ENCODE data around the gene CYP2B6.

The CYP2B6 gene

DNA sequence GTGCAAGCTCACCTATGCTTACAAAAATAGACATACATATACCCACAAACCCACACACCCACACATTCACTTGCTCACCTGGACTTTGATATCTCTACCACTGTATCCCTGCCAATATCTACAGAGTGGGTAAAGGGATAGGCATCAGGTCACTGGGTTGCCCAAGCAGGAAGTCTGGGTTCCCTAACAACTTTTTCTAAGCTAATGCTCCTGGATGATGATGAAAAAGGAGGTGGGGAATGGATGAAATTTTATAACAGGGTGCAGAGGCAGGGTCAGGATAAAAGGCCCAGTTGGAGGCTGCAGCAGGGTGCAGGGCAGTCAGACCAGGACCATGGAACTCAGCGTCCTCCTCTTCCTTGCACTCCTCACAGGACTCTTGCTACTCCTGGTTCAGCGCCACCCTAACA is at the start of gene CYP2B6:
Gene CYP2B6 (plus strand): TSS at position 311 of the 410 bp plus-strand sequence. CDS start 24 bp downstream, at position 335.
- H3K4me3 ChIP-seq (ENCODE audit: low read depth, low read length) = no peak within 1 kb of the TSS
- H3K79me2 ChIP-seq (ENCODE audit: control insufficient read depth, insufficient read depth, low read length, unreplicated experiment) = no peaks in the 10 kb centered on the region
- no peak within 1 kb of the TSS for H3K27ac ChIP-seq (ENCODE audit: low read depth, low read length)
- no peaks in the 10 kb centered on the region for H3K4me1 ChIP-seq (ENCODE audit: control insufficient read depth, insufficient read depth, low read length, unreplicated experiment)
- H2AFZ ChIP-seq (ENCODE audit: low read length, unreplicated experiment) = no peak within 1 kb of the TSS
- peaks cover 38% of the 10 kb centered on the region for H3K27me3 ChIP-seq (ENCODE audit: insufficient read depth, low read length)
- no peaks in the 10 kb centered on the region for H3K36me3 ChIP-seq (ENCODE audit: insufficient read depth, low read length)

DNA sequence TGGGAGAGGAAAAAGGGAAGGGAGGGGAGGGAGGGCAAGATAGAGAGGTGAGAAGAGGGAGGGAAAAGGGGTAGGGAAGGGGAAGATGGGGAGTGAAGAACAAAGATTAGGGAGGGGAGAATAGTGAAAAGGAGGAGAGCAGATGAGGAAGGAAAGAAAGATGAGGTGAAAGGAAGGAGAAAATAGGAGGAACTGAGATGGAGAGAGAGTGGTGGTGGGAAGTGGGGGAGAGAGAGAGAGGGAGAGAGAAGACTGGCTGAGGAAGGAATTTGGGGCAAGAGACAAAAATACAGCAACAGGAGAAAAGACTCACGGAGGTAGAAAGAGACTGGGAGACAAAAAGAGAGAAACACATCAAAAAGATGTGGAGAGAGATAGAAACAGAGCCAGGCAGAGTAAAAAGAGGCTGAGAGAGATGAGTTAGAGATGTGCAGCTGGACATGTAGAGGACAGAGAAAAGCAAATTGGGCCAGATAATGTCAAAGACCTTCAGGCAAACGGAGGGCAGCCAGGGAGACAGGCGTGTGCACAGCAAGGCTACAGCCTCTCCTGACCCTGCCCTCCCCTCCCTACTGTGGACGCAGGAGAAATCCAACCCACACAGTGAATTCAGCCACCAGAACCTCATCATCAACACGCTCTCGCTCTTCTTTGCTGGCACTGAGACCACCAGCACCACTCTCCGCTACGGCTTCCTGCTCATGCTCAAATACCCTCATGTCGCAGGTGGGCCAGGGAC is 49.4 kb upstream of the CYP2B6 start:
- Histone ChIP-seq H3K4me3 (ENCODE audit: low read depth, low read length) (no peak overlapping the region), H3K79me2 (ENCODE audit: control insufficient read depth, insufficient read depth, low read length, unreplicated experiment) (no peaks in the 10 kb centered on the region), H3K27ac (ENCODE audit: low read depth, low read length) (peak overlapping the region; percentile 23; the same call in 1 of the 2 replicates), H3K36me3 (ENCODE audit: insufficient read depth, low read length) (no peaks in the 10 kb centered on the region), H2AFZ (ENCODE audit: low read length, unreplicated experiment) (no peak overlapping the region), H3K4me1 (ENCODE audit: control insufficient read depth, insufficient read depth, low read length, unreplicated experiment) (peaks cover 4% of the 10 kb centered on the region), H3K27me3 (ENCODE audit: insufficient read depth, low read length) (no peaks in the 10 kb centered on the region)

- Histone ChIP-seq H3K4me3 (ENCODE audit: low read depth, low read length) (no peak overlapping the region), H3K27me3 (ENCODE audit: insufficient read depth, low read length) (0 out of 2 replicates have a peak, but pooled peaks cover 3% of the 10 kb centered on the region), H3K36me3 (ENCODE audit: insufficient read depth, low read length) (no peaks in the 10 kb centered on the region), H3K4me1 (ENCODE audit: control insufficient read depth, insufficient read depth, low read length, unreplicated experiment) (peaks cover 4% of the 10 kb centered on the region), H3K27ac (ENCODE audit: low read depth, low read length) (no peak overlapping the region), H3K79me2 (ENCODE audit: control insufficient read depth, insufficient read depth, low read length, unreplicated experiment) (no peaks in the 10 kb centered on the region), H2AFZ (ENCODE audit: low read length, unreplicated experiment) (no peak overlapping the region)
These were observed 45.4 kb upstream of the CYP2B6 start for GRCh38 chr19:40945645-40946044.

DNA sequence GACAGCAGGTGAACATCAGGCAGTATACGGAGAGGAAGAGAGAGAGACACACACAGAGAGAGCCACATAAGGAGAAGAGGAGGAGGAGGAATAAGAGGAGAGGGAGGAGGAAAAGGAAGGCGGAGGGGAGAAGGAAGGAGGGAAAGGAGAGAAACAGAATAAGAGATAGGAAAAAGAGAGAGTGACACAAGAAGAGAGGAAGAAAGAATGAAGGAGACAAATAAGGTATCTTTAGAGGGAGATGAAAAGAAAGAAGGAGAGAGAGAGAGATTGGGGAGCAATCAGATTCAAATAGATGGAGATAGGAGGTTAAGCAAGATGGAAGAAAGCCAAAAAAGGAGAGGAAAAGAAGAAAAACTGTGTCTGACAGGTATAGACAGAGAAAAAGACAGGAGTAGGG is 44.0 kb upstream of the CYP2B6 start:
- no peak overlapping the region for H2AFZ ChIP-seq (ENCODE audit: low read length, unreplicated experiment)
- H3K79me2 ChIP-seq (ENCODE audit: control insufficient read depth, insufficient read depth, low read length, unreplicated experiment) = no peaks in the 10 kb centered on the region
- H3K27me3 ChIP-seq (ENCODE audit: insufficient read depth, low read length) = 0 out of 2 replicates have a peak, but pooled peaks cover 3% of the 10 kb centered on the region
- H3K27ac ChIP-seq (ENCODE audit: low read depth, low read length) = no peak overlapping the region
- no peak overlapping the region for H3K4me3 ChIP-seq (ENCODE audit: low read depth, low read length)
- H3K4me1 ChIP-seq (ENCODE audit: control insufficient read depth, insufficient read depth, low read length, unreplicated experiment) = peaks cover 4% of the 10 kb centered on the region
- no peaks in the 10 kb centered on the region for H3K36me3 ChIP-seq (ENCODE audit: insufficient read depth, low read length)

DNA sequence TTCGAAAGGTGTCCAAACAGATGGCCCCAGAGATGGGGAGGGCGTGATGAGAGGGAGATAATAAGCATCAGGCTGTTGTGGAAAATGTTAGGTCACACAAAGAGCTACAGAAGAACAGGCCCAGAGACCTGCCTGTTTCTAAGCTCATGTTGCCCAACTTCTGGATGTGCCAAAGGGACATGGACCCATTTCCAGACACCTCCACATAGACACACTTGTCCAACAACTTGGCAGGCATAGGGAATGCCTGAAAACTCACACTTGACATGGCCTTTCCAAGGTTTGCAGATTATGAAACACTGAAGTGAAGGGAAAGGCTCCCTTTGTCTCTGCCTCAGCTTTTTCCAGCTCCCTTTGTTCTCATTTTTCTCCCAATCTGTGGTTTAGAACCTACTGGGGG is 43.5 kb upstream of the CYP2B6 start:
- Histone ChIP-seq H3K27me3 (ENCODE audit: insufficient read depth, low read length) (0 out of 2 replicates have a peak, but pooled peaks cover 3% of the 10 kb centered on the region), H3K27ac (ENCODE audit: low read depth, low read length) (no peak overlapping the region), H3K36me3 (ENCODE audit: insufficient read depth, low read length) (no peaks in the 10 kb centered on the region), H3K79me2 (ENCODE audit: control insufficient read depth, insufficient read depth, low read length, unreplicated experiment) (no peaks in the 10 kb centered on the region), H3K4me3 (ENCODE audit: low read depth, low read length) (no peak overlapping the region), H2AFZ (ENCODE audit: low read length, unreplicated experiment) (no peak overlapping the region), H3K4me1 (ENCODE audit: control insufficient read depth, insufficient read depth, low read length, unreplicated experiment) (peaks cover 2% of the 10 kb centered on the region)

GRCh38 chr19:40948580-40949299 is 42.3 kb upstream of the CYP2B6 start:
- no peak overlapping the region for H2AFZ ChIP-seq (ENCODE audit: low read length, unreplicated experiment)
- H3K79me2 ChIP-seq (ENCODE audit: control insufficient read depth, insufficient read depth, low read length, unreplicated experiment) = no peaks in the 10 kb centered on the region
- H3K4me1 ChIP-seq (ENCODE audit: control insufficient read depth, insufficient read depth, low read length, unreplicated experiment) = no peaks in the 10 kb centered on the region
- H3K27ac ChIP-seq (ENCODE audit: low read depth, low read length) = no peak overlapping the region
- no peaks in the 10 kb centered on the region for H3K36me3 ChIP-seq (ENCODE audit: insufficient read depth, low read length)
- no peak overlapping the region for H3K4me3 ChIP-seq (ENCODE audit: low read depth, low read length)
- H3K27me3 ChIP-seq (ENCODE audit: insufficient read depth, low read length) = 0 out of 2 replicates have a peak, but pooled peaks cover 3% of the 10 kb centered on the region

DNA sequence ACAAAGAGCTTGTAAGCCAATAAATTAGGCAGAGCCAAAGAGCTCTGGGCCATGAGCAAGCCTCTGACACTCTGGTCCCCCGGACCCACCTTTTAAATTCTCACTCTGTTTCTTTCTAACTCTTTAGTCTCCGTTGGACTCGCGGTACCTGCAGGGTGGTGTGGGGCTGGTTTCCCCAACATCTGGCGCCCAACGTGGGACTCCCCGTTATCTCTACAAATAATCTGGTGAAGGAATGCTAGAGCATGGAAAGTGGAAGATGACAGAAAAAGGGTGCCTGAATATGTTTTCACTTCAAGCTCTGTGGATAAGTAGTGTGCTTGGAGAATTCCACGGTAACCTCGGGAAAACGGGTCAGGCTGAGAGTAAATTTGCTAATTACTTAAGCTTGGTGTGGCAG is 36.5 kb upstream of the CYP2B6 start:
- H2AFZ ChIP-seq (ENCODE audit: low read length, unreplicated experiment) = no peak overlapping the region
- H3K4me3 ChIP-seq (ENCODE audit: low read depth, low read length) = no peak overlapping the region
- H3K79me2 ChIP-seq (ENCODE audit: control insufficient read depth, insufficient read depth, low read length, unreplicated experiment) = no peaks in the 10 kb centered on the region
- no peak overlapping the region for H3K27ac ChIP-seq (ENCODE audit: low read depth, low read length)
- no peaks in the 10 kb centered on the region for H3K36me3 ChIP-seq (ENCODE audit: insufficient read depth, low read length)
- no peaks in the 10 kb centered on the region for H3K4me1 ChIP-seq (ENCODE audit: control insufficient read depth, insufficient read depth, low read length, unreplicated experiment)
- H3K27me3 ChIP-seq (ENCODE audit: insufficient read depth, low read length) = no peaks in the 10 kb centered on the region; the same call in 1 of the 2 replicates

GRCh38 chr19:40959338-40959737 is 31.7 kb upstream of the CYP2B6 start:
- no peak overlapping the region for H3K4me3 ChIP-seq (ENCODE audit: low read depth, low read length)

GRCh38 chr19:40960062-40960685 is 30.9 kb upstream of the CYP2B6 start:
- Histone ChIP-seq H2AFZ (ENCODE audit: low read length, unreplicated experiment) (no peak overlapping the region), H3K79me2 (ENCODE audit: control insufficient read depth, insufficient read depth, low read length, unreplicated experiment) (no peaks in the 10 kb centered on the region), H3K4me3 (ENCODE audit: low read depth, low read length) (no peak overlapping the region), H3K27me3 (ENCODE audit: insufficient read depth, low read length) (no peaks in the 10 kb centered on the region; the same call in none of the 2 replicates), H3K27ac (ENCODE audit: low read depth, low read length) (no peak overlapping the region), H3K4me1 (ENCODE audit: control insufficient read depth, insufficient read depth, low read length, unreplicated experiment) (no peaks in the 10 kb centered on the region), H3K36me3 (ENCODE audit: insufficient read depth, low read length) (no peaks in the 10 kb centered on the region)

More at GRCh38 chr19:40959338-40959737, 31.7 kb upstream of the CYP2B6 start:
- H3K79me2 ChIP-seq (ENCODE audit: control insufficient read depth, insufficient read depth, low read length, unreplicated experiment) = no peaks in the 10 kb centered on the region
- no peaks in the 10 kb centered on the region for H3K4me1 ChIP-seq (ENCODE audit: control insufficient read depth, insufficient read depth, low read length, unreplicated experiment)
- H3K27ac ChIP-seq (ENCODE audit: low read depth, low read length) = no peak overlapping the region
- no peaks in the 10 kb centered on the region for H3K36me3 ChIP-seq (ENCODE audit: insufficient read depth, low read length)
- H3K27me3 ChIP-seq (ENCODE audit: insufficient read depth, low read length) = no peaks in the 10 kb centered on the region; the same call in none of the 2 replicates
- no peak overlapping the region for H2AFZ ChIP-seq (ENCODE audit: low read length, unreplicated experiment)

- H3K4me3 ChIP-seq (ENCODE audit: low read depth, low read length) = no peak overlapping the region
- no peaks in the 10 kb centered on the region; the same call in none of the 2 replicates for H3K27me3 ChIP-seq (ENCODE audit: insufficient read depth, low read length)
- H2AFZ ChIP-seq (ENCODE audit: low read length, unreplicated experiment) = no peak overlapping the region
- no peaks in the 10 kb centered on the region for H3K79me2 ChIP-seq (ENCODE audit: control insufficient read depth, insufficient read depth, low read length, unreplicated experiment)
- H3K27ac ChIP-seq (ENCODE audit: low read depth, low read length) = no peak overlapping the region
- H3K36me3 ChIP-seq (ENCODE audit: insufficient read depth, low read length) = no peaks in the 10 kb centered on the region
- H3K4me1 ChIP-seq (ENCODE audit: control insufficient read depth, insufficient read depth, low read length, unreplicated experiment) = no peaks in the 10 kb centered on the region
These were observed 30.3 kb upstream of the CYP2B6 start for GRCh38 chr19:40960780-40961179.
